Activated naive CD4-positive, alpha-beta T cell treated with Interleukin-2 at 50 U/mL for 16 hours (primary cell): ENCODE measurements around the gene ZNF536.
"Not testable (repeated sequence)": the region's sequence is repeated elsewhere in the genome, so short reads cannot be mapped to it uniquely, and the experiment has no call there.

Experiments used
- DNase-seq: peaks from one replicate; pipeline ENCODE4 v3.0.0-alpha.2; 2020

Gene ZNF536

DNA sequence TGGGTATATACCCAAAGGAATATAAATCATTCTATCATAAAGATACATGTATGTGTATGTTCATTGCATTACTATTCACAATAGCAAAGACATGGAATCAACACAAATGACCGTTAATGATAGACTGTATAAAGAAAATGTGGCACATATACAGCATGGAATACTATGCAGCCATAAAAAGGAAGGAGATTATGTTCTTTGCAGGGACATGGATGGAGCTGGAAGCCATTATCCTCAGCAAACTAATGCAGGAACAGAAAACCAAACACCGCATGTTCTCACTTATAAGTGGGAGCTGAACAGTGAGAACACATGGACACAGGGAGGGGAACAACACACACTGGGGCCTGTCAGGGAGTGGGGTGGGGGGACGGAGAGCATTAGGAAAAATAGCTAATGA lies 125.9 kb downstream of the ZNF536 start:
- not testable (repeated sequence) for DNase-seq

DNA sequence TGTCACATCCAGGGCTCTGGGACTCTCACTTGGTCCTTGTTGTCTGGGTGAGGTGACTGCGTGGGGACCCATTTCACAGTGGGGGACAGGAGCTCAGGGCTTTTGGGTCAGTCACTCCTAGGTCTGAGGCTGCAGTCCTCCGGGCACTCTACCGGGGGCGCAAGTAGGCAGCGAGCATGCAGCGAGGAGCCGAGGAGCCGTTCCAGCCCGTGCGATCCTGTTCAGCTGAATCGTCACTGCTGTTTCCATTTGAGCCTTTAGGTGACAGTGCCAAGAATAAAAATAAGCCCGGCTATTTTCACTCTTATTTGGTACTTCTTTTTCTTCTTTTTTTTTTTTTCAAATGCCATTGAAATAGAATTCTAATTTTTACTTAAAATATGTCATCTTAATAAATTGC lies 126.5 kb downstream of the ZNF536 start:
- no peak for DNase-seq

DNA sequence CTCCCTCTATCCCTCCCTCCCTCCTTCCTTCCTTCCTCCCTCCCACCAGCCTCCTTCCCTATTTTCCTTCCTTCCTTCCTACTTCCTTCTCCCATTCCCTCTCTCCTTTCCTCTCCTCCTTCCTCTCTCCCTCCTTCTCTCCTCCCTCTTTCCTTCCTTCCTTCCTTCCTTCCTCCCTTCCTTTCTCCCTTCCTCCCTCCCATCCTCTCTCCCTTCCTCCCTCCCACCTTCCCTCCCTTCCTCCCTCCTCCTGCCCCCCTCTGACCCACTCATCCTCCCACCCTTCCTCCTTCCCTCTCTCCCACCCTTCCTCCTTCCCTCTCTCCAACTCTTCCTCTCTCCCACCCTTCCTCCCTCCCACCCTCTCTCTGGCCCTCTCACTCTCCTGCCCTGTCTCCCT lies 132.1 kb downstream of the ZNF536 start:
- no peak for DNase-seq

DNA sequence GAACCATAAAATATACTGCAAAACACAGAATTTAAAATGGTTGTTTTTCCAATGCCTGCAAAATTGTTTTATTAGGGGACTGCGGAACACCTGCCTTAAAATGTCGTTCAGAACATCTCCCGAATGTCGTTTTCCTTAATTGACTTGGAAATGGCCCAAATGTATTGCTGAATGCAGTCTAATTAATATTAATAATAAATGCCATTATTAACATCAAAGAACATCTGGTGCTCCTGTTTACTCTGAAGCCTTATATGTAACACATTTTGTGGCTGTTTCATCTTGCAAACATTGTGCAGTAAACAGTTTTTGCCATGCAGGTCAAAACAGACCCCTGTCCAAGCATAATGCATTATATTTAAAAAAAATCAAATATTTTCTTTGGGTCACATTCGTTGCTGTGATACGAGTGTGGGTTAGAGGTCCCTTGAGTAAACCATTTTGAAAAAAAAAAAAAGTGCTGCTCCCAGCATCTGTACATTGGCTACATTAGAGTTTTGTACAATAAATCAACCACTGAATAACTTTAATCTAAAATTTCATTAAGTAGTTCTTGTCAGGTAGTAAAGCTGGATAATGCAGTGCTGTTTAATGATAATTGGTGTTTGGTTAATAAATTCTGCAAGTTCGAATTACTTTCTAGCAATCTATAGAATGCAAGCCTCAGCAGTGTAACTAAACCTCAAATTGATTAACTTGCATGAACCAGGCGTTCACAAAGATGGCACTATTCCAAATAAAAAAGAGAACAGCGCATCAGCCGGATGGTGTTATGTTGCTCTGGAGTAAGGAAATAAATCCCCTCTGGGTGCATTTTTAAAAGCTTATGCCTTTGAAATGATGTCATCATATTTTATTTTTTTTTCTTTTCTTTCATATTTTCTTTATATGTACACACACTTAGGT lies 140.2 kb downstream of the ZNF536 start:
- no peak for DNase-seq

DNA sequence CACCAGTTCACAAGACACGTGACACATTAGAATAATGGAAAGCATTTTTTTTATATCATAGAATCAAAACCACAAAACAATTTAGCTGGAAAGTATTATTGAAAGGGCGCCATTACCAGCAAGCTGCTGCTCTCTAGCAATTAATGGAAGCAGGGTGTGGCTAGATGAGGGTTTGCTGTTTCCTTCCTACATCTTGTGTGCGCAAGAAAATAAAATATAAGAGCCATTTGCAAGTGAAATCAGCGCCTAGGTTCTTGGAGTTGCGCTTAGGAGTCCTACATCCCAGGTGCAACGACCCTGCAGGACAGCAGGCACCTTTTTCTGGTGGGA lies 140.9 kb downstream of the ZNF536 start:
- DNase-seq: no peak

DNA sequence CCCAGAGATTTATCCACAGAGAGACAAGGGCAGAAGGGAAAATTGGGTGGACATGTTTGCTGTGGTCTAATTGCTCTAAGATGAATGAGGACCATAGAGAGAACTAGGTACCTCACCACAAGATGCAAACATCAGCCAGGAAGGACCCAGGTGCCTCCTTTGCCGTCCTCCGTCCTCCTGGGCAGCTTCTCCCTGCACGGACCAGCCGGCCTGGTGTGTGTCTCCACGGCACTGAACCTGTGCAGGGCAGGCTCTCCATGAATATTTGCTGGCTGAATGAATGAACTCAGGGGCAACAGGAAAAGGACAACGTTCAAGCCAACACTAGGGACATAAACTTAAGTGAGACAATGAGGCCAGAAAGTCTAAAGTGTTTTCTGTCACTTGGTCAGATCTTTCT lies 143.9 kb downstream of the ZNF536 start:
- no peak for DNase-seq

DNA sequence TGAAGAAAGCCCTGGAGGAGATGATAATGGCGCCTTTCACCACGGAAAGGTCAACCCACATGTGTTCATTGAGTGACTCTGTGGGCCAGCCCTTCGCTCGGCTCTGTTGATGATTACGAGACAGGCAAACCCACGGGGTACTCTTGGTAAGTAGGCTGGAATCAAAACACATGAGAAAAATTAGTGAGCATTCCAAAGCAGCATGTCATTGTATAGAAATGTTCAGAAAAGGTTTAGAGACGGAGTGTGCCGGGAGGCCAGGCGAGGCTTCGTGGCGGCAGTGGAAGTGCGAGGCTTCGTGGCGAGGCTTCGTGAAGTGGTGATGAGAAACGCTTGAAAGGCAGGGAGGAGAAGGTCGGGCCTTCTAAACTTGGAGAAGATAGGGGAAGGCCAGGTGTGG lies 144.3 kb downstream of the ZNF536 start:
- DNase-seq: no peak

DNA sequence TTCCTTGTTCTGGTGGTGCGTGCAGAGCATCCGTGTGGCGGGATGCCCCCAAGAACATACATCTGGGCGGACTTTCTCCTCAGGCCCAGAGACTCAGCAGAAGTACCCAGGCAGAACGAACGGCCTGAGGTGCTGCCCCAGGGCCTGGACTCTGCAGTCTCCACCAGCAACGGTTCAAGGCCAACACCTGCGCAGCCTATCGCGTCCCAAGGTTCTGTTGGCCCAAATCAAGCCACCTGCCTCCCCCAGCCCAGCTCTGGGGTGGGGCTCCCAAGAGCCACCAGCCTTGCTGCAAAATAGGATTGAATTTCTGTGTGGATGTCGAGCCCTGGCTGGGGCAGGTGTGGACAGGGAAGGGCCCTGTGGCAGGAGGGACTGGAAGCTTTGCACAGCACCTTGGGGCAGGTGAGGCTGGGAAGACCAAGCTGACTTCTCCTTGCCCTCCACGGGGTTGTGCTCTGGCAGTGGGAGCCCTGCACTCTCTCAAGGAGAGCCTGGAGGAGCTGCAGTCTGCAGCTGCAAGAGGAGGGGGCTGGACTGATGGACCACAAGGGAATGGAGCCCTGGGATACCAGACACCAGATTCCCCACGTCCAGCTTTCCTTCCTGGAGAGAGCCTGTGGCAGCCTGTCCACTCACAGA lies 146.9 kb downstream of the ZNF536 start:
- DNase-seq: no peak

DNA sequence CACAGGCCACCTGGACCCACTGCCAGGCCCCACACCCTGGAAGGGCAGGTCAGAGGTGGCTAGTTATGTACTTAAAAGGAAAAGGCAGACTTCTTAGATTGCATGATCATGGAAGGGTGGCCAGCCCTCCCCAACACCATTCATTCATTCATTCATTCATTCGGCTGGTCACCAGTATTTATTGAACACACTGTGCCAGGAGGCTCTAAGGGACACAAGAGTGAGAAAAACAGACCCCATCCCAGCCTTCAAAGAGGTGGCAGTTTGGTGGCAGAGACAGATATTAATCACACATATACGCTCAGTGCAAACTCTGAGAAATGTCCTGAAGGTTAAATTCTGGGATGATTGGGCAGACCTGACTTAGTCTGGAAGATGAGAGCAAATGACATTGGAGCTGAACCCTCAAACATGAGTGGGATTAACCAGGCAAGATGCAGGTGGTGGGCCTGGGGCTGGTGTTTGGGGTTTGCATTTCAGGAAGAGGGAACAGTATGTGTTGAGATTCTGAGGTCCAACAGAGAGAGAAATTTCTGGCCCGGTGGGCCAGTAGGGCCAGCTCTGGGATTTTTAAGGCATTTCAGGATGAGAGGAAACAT lies 147.5 kb downstream of the ZNF536 start:
- DNase-seq: no peak

DNA sequence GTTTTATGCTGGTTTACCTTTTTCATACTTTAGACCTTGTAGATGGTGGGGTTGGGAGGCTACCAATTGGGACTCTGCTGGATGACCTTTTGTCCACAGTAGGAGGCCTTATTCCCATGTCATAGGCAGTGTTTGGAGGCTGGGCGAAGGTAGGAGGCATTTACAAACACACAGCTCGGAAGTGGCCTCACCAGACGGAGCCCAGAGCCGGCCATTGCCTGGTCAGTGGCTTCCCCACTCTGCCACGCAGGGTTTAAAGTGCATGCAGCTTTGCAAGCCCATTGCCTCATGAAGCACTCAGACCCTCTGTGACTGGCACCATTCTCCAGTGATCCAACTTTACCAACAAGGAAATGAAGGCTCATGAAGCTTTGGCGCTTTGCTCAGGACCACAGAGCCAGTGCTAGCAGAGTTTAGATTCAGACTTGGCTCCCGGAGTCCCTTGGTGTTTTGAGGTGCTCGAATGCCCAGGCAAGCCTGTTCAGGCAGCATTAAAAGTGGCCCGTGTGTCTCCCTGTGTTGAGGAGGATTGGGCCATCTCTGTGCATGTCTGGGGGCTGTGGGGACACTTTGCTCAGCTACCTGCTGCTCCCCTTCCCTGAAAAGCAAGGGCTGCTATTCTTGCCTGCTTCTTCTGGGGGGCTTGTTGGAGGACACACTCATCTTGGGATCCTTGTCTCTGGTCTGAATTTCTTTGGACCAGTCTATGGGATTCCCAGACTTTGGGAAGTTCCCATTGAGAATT lies 148.7 kb downstream of the ZNF536 start:
- no peak for DNase-seq

DNA sequence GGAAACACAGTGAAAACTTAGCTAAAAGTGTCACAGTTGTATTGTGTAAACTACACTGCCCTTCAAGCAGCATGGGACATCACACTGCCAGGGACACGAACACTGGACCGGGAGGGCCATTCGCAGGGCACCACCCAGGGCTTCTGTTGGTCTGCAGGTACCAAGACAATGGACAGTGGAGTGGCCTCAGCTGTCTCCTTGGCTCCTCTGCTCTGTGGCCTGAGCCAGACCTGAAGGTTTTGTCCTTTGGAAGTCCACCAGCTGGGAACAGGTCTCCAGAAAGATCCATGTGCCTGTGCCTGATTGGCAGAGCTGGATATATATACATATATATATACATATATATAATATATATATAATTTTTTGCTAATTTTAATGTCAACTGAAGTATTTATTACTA lies 149.8 kb downstream of the ZNF536 start:
- DNase-seq: no peak

DNA sequence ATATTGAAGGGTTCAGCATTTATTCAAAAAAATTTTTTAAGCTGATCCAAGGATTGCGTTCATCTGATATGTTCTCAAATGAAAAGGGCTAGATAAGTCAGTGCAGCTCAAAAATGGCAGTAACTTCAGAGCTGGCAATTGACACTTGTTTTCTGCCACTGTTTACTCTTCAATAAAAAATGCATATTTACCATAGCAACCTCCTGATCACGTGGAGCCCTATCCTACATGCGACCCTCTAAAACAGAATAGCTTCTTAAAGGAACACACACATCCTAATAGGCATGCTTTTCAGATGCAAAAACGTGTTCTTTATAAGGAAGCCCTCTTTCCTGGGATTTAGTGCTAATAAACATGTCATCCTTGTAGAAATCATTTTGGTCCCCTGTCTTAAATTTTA lies 150.2 kb downstream of the ZNF536 start:
- DNase-seq: no peak

DNA sequence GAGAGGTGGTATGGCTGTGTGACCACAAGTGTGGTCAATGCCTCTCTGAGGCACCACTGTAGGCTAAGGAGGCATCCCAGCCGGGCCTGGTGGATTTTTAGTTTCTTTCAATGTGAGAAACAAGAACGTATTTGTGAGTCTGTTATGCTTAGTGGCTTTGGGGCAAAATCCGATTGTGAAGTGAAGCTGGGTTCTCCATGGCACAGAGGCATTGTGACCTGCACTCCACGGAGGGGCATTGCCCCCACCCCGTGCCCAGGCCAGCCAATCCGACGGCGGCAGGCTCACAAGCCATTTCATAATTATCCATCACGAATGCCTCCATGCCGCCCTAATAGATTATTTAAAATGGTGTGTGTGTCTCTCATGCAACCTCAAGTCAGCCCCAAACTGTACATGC lies 151.6 kb downstream of the ZNF536 start:
- DNase-seq: no peak

DNA sequence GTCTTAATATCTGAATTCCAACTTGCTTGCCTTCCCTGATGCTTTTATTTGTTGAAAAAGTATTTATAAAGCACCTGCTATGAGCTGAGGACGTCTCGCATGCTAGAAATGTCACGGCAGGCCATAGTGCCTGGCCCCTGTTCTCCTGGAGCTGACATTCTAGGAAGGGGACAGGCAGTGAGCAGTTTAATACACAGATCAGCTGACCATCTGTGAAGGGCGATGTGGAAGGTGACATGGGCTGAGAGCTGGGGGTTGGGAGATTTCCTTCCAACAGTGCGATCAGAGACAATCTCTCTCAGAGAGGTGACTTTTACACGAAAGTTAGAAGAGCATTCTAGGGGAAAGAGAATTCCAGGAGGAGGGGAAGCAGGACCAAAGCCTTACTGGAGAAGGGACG lies 153.2 kb downstream of the ZNF536 start:
- no peak for DNase-seq

DNA sequence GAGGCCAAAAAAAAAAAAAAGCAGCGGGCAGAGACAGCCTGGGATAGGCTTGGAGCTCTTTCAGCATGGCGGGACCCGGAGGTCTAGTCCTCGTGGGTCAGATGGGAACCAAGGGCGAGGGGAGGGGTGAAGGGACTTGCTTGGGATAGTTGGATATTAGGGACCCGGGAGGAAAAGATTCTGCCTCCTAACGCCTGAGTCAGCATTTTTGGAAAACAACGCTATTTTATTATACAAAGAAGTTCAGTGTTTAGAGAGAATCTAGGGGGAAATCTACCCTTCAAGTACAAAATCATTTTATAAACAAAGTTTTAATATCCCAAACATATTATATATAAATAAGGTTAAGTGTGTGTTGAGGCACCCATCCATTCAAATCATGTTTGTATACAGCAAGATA lies 156.7 kb downstream of the ZNF536 start:
- DNase-seq: no peak

DNA sequence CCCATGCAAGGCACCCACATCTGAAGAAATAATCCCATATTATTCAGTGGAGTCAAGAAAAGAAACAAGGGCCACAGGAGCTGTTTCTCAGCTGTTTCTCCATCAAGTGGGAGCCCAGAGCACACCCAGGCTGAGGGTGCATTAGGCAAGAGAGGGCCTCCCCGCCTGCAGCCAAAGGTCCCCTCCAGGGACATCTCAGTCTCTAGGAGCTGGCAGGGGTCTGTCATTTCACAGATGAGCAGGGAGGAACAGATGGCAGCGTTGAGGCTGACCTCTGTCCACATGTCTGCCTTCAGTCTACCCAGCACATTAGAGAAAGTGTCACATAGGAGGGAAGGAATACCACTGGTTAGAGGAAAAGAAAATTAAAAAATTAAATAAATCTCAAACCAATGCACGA lies 157.7 kb downstream of the ZNF536 start:
- no peak for DNase-seq

DNA sequence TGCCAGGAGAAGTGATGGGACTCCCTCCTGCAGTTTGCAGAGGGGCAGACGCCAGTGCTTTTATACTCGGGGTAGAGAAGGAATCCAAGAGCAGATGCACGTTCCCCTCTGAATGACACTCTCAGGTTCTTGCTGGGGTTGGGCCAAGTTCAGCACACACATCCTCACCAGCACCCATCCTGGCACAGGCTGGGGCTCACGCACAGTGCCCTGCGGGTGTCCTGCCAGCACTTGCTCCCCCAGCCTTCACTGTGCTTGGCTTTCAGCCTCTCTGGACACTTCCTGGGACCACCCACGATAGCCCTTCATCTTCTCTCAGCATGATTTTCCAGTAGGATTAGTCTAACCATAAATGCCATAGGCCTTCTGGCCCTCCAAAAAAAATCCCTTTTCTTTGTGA lies 158.6 kb downstream of the ZNF536 start:
- no peak for DNase-seq

DNA sequence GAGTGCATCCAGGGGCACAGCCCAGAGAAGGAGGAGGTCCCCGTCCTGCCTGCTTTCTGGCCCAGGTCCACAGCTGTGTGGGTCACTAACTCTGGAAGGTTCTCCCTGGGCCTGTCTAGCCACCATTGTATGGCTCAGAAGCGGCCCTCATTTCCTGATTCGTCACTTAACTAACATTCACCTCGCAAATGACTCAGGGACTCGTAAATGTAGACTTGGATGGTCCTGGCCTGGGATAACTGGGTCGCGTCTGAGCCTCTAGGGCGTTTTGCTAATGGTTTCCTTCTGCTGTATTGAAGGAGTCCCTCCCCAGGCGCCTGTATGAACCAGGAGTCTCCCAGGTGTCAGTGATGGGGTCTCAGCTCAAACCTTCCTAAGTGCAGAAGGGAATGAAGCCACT lies 162.8 kb downstream of the ZNF536 start:
- DNase-seq: no peak

DNA sequence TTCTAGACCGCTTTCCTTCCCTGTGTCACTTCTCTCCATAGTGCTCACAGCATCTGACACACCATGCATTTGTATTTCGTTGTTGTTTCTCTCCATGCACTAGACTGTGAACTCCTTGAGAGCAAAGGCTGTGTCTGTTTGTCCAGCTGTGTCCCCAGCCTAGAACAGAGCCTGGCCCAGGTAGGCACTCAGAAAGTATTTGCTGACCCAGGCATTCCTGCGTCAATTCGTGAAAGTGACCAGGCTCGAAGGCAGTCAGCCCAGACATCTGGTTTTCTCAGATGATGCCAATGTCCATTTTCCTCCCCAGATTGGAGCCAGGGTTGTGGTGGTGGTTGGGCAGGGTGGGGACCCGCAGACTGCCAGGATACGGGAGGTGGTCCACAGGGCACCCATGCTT lies 164.8 kb downstream of the ZNF536 start:
- no peak for DNase-seq

DNA sequence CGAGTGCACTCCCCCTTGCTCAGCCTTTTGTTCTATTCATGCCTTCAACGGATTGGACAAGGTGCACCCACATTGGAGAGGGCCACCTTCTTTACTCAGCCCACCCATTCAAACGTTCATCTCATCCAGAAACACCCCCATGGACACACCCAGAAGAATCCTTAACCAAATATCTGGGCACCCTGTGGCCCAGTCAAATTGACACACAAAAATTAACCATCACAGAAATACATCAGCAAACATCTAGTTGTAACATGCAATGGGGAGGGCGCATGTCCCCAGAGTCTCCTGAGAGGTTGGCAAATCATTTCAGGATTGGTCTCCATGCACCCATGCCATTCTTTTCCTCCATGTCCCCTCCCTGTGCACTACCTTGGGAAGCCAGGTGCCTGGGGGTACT lies 167.1 kb downstream of the ZNF536 start:
- DNase-seq: no peak

DNA sequence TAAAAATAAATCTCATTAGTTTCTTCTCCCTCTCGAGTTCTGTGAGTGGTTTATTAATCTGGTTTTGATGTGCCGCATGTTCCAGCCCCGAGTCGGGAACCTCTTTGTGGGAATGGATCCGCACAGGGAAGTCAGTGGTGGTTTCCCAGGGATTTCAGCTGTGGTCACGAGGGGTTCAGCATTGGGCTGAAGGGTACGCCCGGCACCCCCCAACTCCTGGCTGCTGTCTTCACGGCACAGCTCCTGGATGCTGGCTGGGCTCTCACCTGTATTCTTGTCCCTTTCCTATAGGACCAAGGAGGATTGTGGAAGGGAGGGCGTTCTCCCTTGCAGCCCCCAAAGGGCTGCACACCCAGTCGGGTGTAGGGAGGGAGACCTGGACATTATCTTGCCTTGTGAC lies 167.8 kb downstream of the ZNF536 start:
- no peak for DNase-seq

DNA sequence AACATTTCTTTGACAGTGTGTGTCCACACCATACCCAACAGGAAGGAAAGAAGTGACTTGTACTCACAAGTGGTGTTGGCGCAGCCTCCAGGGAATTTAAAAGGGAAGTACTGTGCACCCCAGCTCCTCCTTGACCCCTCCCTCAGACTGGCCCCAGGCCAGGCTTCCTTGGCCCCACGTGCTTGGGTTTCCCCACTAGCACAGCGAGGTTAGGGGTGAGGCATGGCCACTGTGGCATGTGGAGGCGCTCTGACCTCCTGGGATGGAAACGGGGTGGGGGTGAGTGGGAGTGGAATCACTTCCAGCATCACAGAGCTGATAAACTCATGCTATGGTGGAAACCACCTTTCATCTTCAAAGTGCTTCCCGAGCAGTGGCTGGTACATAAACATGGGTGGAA lies 168.6 kb downstream of the ZNF536 start:
- no peak for DNase-seq

DNA sequence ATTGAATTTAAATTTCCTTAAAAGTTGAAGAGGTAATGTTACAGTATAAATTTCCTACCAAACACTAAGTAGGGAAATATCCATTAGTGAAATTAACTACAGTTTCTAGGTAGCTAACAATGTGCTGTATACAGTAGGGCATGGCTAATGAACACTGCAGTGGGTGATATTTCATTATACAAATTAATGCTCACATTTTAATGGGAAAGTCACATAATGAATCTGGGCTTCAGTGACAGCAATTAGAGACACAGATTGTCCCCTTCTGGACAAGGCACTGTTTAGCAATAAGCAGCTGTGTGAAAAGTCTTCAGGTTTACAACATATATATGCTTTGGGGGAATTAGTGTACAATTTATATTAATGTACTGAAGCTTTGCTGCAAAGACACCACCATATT lies 169.4 kb downstream of the ZNF536 start:
- DNase-seq: no peak
